ENCODE measurements around the gene LRFN2.

LRFN2 gene

GRCh38 chr6:40425192-40425919 lies 161.8 kb downstream of the LRFN2 start:
- no peak for DNase-seq

- DNase-seq: no peak
Observed at GRCh38 chr6:40422046-40422445, 165.1 kb downstream of the LRFN2 start.

- no peak for DNase-seq
Observed at GRCh38 chr6:40419946-40420728, 167.0 kb downstream of the LRFN2 start.

- DNase-seq: no peak
Observed at GRCh38 chr6:40419377-40419776, 167.8 kb downstream of the LRFN2 start.

GRCh38 chr6:40417031-40417430 lies 170.1 kb downstream of the LRFN2 start:
- DNase-seq: no peak

- DNase-seq: no peak
Observed at GRCh38 chr6:40414617-40415016, 172.5 kb downstream of the LRFN2 start.

GRCh38 chr6:40413239-40413638 lies 173.9 kb downstream of the LRFN2 start:
- DNase-seq: no peak

- no peak for DNase-seq
Observed at GRCh38 chr6:40411881-40412280, 175.3 kb downstream of the LRFN2 start.

GRCh38 chr6:40410821-40411220 lies 176.3 kb downstream of the LRFN2 start:
- no peak for DNase-seq

- DNase-seq: no peak
Observed at GRCh38 chr6:40409716-40410397, 177.3 kb downstream of the LRFN2 start.

- DNase-seq: no peak
Observed at GRCh38 chr6:40408786-40409542, 178.2 kb downstream of the LRFN2 start.

- no peak for DNase-seq
Observed at GRCh38 chr6:40407239-40407638, 179.9 kb downstream of the LRFN2 start.

GRCh38 chr6:40406175-40406574 lies 181.0 kb downstream of the LRFN2 start:
- DNase-seq: no peak

GRCh38 chr6:40400738-40401137 lies 186.4 kb downstream of the LRFN2 start:
- DNase-seq: no peak

- no peak for DNase-seq
Observed at GRCh38 chr6:40399888-40400457, 187.2 kb downstream of the LRFN2 start.

- no peak for DNase-seq
Observed at GRCh38 chr6:40398810-40399477, 188.2 kb downstream of the LRFN2 start.

- no peak for DNase-seq
Observed at GRCh38 chr6:40398034-40398691, 189.0 kb downstream of the LRFN2 start.

- no peak for DNase-seq
Observed at GRCh38 chr6:40397287-40398033, 189.7 kb downstream of the LRFN2 start.

- no peak for DNase-seq
Observed at GRCh38 chr6:40395698-40396076, 191.5 kb downstream of the LRFN2 start.

GRCh38 chr6:40395066-40395697 lies 192.0 kb downstream of the LRFN2 start:
- DNase-seq: no peak
